A673 (cell line): ENCODE results near the gene LINGO1. TPM values are rescaled to one million over a fixed set of nuclear protein-coding genes. Genes with fewer than 3 reads are reported as not detected.

ENCODE experiments used
- BruUV-seq: library from RNA; stranded (reverse); fragments of 400-500 nt; replicated peaks from 2 replicates; lab custom pipeline; 2021; lab: Mats Ljungman, UMichigan
- CTCF ChIA-PET: fragments of 300-600 bp; sonication (Branson Sonifier 250); formaldehyde crosslinking; loops from one replicate; lab custom pipeline; 2022; ENCODE audit warnings: antibody characterized with exemption; lab: Charles Lee
- POLR2A ChIA-PET: fragments of 300-600 bp; sonication (Branson Sonifier 250); formaldehyde crosslinking; loops from one replicate; lab custom pipeline; 2022; ENCODE audit warnings: antibody characterized with exemption; ENCODE audit not compliant: low non-redundant PET; lab: Charles Lee
- DNase-seq: peaks from one replicate; pipeline ENCODE4 v3.0.0-alpha.2; 2015; ENCODE audit warnings: low spot score
- H3K27ac ChIP-seq: fragments of 200-600 bp; sonication (generic); 2 replicates; pipeline ENCODE4 v1.5.1; 2016; ENCODE audit warnings: mixed run types, low read depth, mild to moderate bottlenecking, mixed read lengths, antibody characterized with exemption, low read length; ENCODE audit not compliant: poor library complexity, severe bottlenecking
- H3K27me3 ChIP-seq: fragments of 200-600 bp; sonication (generic); replicated peaks from 2 replicates; pipeline ENCODE4 v1.6.1; 2017; ENCODE audit warnings: mixed run types, low read depth, mild to moderate bottlenecking, mixed read lengths, antibody characterized with exemption, low read length; ENCODE audit not compliant: insufficient read depth, poor library complexity
- H3K36me3 ChIP-seq: fragments of 200-600 bp; sonication (generic); 2 replicates; pipeline ENCODE4 v1.6.1; 2016; ENCODE audit warnings: mixed run types, mild to moderate bottlenecking, mixed read lengths, antibody characterized with exemption, low read length; ENCODE audit not compliant: insufficient read depth, poor library complexity, severe bottlenecking
- H3K4me1 ChIP-seq: fragments of 200-600 bp; sonication (generic); 2 replicates; pipeline ENCODE4 v1.6.1; 2017; ENCODE audit warnings: mixed run types, mild to moderate bottlenecking, mixed read lengths, antibody characterized with exemption, low read length; ENCODE audit not compliant: insufficient read depth, poor library complexity, severe bottlenecking
- H3K4me3 ChIP-seq: fragments of 200-600 bp; sonication (generic); 2 replicates; pipeline ENCODE4 v1.5.1; 2016; ENCODE audit warnings: low read depth, mixed run types, mild to moderate bottlenecking, mixed read lengths, low read length; ENCODE audit not compliant: poor library complexity, severe bottlenecking
- H3K9me3 ChIP-seq: fragments of 200-600 bp; sonication (generic); 2 replicates; pipeline ENCODE4 v1.6.1; 2016; ENCODE audit warnings: mixed run types, low read depth, mild to moderate bottlenecking, mixed read lengths, antibody characterized with exemption, low read length; ENCODE audit not compliant: poor library complexity, severe bottlenecking
- CTCF ChIP-seq: fragments of 300-800, 200-600 bp; sonication (generic); conservative IDR thresholded peaks from 2 replicates; pipeline ENCODE4 v1.5.1; 2017; ENCODE audit warnings: low read depth, mild to moderate bottlenecking, antibody characterized with exemption, low read length, moderate library complexity, mixed read lengths
- EZH2 ChIP-seq: fragments of 200-600 bp; sonication (generic); IDR thresholded peaks from 2 replicates; pipeline ENCODE4 v1.6.1; 2017; ENCODE audit warnings: borderline replicate concordance, low read depth, mild to moderate bottlenecking, mixed read lengths, antibody characterized with exemption, low read length; ENCODE audit not compliant: poor library complexity, severe bottlenecking
- intact Hi-C: fragments of 100-400 bp; cut with micrococcal nuclease; formaldehyde crosslinking; loops from one replicate; pipeline ENCODE4 v1.10.0; 2022; ENCODE audit not compliant: unreplicated experiment
- total RNA-seq: library from RNA; stranded (reverse); gene quantifications from 2 replicates; pipeline ENCODE4 v1.2.3, GENCODE V29; 2021

LINGO1 gene
- total RNA-seq, 1 experiment from 2014 or later, result 93.7 TPM

GRCh38 chr15:77615472-77615871 lies 17.2 kb downstream of the LINGO1 start:
- POLR2A ChIA-PET, result no interaction called here
- Histone ChIP-seq H3K27ac (no peak overlapping the region), H3K9me3 (no peaks in the 10 kb centered on the region), H3K4me3 (no peak overlapping the region), H3K36me3 (peaks cover 20% of the 10 kb centered on the region), H3K4me1 (peaks cover 31% of the 10 kb centered on the region), H3K27me3 (no peaks in the 10 kb centered on the region)
- no TSS peak for BruUV-seq
- TF ChIP-seq EZH2 (no peak), CTCF (no peak)
- CTCF ChIA-PET, result no interaction called here
- no peak for DNase-seq
- intact Hi-C loops, result no loop called here

- no peaks in the 10 kb centered on the region for H3K9me3 ChIP-seq
- no peak for DNase-seq
- intact Hi-C loops, result no loop called here
- H3K4me3 ChIP-seq, result no peak overlapping the region
- BruUV-seq, result no TSS peak
- TF ChIP-seq EZH2 (no peak), CTCF (no peak)
- ChIA-PET POLR2A (no interaction called here), CTCF (no interaction called here)
- H3K27ac ChIP-seq, result no peak overlapping the region
- H3K27me3 ChIP-seq, result no peaks in the 10 kb centered on the region
- peaks cover 20% of the 10 kb centered on the region for H3K36me3 ChIP-seq
- peaks cover 39% of the 10 kb centered on the region for H3K4me1 ChIP-seq
Observed at GRCh38 chr15:77614251-77614806, 18.4 kb downstream of the LINGO1 start.

- Histone ChIP-seq H3K27me3 (no peaks in the 10 kb centered on the region), H3K9me3 (no peaks in the 10 kb centered on the region), H3K4me1 (peaks cover 41% of the 10 kb centered on the region), H3K27ac (no peak overlapping the region), H3K36me3 (peaks cover 20% of the 10 kb centered on the region), H3K4me3 (no peak overlapping the region)
- TF ChIP-seq CTCF (no peak), EZH2 (no peak)
- DNase-seq, result no peak
- ChIA-PET CTCF (no interaction called here), POLR2A (interaction anchor here (0.6 kb wide), 1 partner anchor 507 kb away, joined by 3 read pairs; no protein-coding TSS in a partner anchor)
- intact Hi-C loops, result no loop called here
- TSS peak; percentile 38 for BruUV-seq
Observed at GRCh38 chr15:77613814-77614213, 18.9 kb downstream of the LINGO1 start.
